HEK293 (cell line): ENCODE data around the gene SLC38A8.

Source experiments
- ZNF24 ChIP-seq: fragments of 450-650 bp; formaldehyde crosslinking; IDR thresholded peaks from 2 replicates; pipeline ENCODE4 v1.5.1; 2016; ENCODE audit warnings: missing biosample characterization, missing genetic modification characterization
- ZNF274 ChIP-seq, 2 experiments: fragments of 200-500 bp in 1 of 2; fragments of 450-650 bp in 1 of 2; sonication (Bioruptor generic) in 1 of 2; formaldehyde crosslinking in 1 of 2; IDR thresholded peaks; 2 replicates each; pipeline versions ENCODE4 v1.5.1 to v1.6.1; 2014 to 2016; ENCODE audit warnings: borderline replicate concordance in 1 of 2, inconsistent platforms in 1 of 2, low read length in 1 of 2, missing biosample characterization in 1 of 2, missing genetic modification characterization in 1 of 2
- TF ChIP-seq, protein P1 (sequence below): fragments of 450-650 bp; formaldehyde crosslinking; IDR thresholded peaks from 2 replicates; pipeline ENCODE4 v1.5.1; 2016; ENCODE audit warnings: missing biosample characterization, missing genetic modification characterization
- TF ChIP-seq, protein P2 (sequence below): fragments of 450-650 bp; formaldehyde crosslinking; IDR thresholded peaks from 2 replicates; pipeline ENCODE4 v1.5.1; 2016; ENCODE audit warnings: missing biosample characterization, missing genetic modification characterization, low read depth

- TF ChIP-seq, protein P1, sequence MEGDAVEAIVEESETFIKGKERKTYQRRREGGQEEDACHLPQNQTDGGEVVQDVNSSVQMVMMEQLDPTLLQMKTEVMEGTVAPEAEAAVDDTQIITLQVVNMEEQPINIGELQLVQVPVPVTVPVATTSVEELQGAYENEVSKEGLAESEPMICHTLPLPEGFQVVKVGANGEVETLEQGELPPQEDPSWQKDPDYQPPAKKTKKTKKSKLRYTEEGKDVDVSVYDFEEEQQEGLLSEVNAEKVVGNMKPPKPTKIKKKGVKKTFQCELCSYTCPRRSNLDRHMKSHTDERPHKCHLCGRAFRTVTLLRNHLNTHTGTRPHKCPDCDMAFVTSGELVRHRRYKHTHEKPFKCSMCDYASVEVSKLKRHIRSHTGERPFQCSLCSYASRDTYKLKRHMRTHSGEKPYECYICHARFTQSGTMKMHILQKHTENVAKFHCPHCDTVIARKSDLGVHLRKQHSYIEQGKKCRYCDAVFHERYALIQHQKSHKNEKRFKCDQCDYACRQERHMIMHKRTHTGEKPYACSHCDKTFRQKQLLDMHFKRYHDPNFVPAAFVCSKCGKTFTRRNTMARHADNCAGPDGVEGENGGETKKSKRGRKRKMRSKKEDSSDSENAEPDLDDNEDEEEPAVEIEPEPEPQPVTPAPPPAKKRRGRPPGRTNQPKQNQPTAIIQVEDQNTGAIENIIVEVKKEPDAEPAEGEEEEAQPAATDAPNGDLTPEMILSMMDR (tag by site-specific recombination), result no peak
- TF ChIP-seq ZNF274 (IDR thresholded peaks at IDR 0.05; ENCODE audit: low read length) (no peak), ZNF274 (tag by site-specific recombination; IDR thresholded peaks at IDR 0.05; ENCODE audit: borderline replicate concordance) (no peak), ZNF24 (tag by site-specific recombination) (no peak)
- TF ChIP-seq, protein P2, sequence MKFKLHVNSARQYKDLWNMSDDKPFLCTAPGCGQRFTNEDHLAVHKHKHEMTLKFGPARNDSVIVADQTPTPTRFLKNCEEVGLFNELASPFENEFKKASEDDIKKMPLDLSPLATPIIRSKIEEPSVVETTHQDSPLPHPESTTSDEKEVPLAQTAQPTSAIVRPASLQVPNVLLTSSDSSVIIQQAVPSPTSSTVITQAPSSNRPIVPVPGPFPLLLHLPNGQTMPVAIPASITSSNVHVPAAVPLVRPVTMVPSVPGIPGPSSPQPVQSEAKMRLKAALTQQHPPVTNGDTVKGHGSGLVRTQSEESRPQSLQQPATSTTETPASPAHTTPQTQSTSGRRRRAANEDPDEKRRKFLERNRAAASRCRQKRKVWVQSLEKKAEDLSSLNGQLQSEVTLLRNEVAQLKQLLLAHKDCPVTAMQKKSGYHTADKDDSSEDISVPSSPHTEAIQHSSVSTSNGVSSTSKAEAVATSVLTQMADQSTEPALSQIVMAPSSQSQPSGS (tag by site-specific recombination), result no peak
Observed at GRCh38 chr16:84029297-84030047, 13.1 kb downstream of the SLC38A8 start.
